HG03521 (cell line): ENCODE results near the gene SLC26A6.

Experiments
- ATAC-seq: cut with Tn5 transposase; IDR thresholded peaks from one replicate; pipeline ENCODE4 v1.9.1; 2021; ENCODE audit warnings: mild to moderate bottlenecking, moderate library complexity; ENCODE audit not compliant: unreplicated experiment

Gene SLC26A6

GRCh38 chr3:48600711-48601621 lies 34.3 kb downstream of the SLC26A6 start:
- ATAC-seq, result no peak

GRCh38 chr3:48599509-48600285 lies 35.6 kb downstream of the SLC26A6 start:
- no peak for ATAC-seq

GRCh38 chr3:48599077-48599501 lies 36.2 kb downstream of the SLC26A6 start:
- no peak for ATAC-seq

- ATAC-seq, result no peak
These were observed 36.8 kb downstream of the SLC26A6 start for GRCh38 chr3:48598323-48599076.

GRCh38 chr3:48597408-48597800 lies 37.9 kb downstream of the SLC26A6 start:
- ATAC-seq, result no peak

- no peak for ATAC-seq
These were observed 38.4 kb downstream of the SLC26A6 start for GRCh38 chr3:48596676-48597407.

GRCh38 chr3:48596157-48596556 lies 39.1 kb downstream of the SLC26A6 start:
- no peak for ATAC-seq

- no peak for ATAC-seq
These were observed 39.6 kb downstream of the SLC26A6 start for GRCh38 chr3:48595526-48596121.

- ATAC-seq, result no peak
These were observed 40.2 kb downstream of the SLC26A6 start, which contains the start of gene COL7A1 for GRCh38 chr3:48595075-48595525. Gene COL7A1 (minus strand): TSS chr3:48595329. CDS start chr3:48595159, 170 bp downstream.

- ATAC-seq, result no peak
These were observed 40.7 kb downstream of the SLC26A6 start for GRCh38 chr3:48594417-48595049.

GRCh38 chr3:48593337-48593736 lies 41.9 kb downstream of the SLC26A6 start:
- ATAC-seq, result no peak

GRCh38 chr3:48592519-48593087 lies 42.7 kb downstream of the SLC26A6 start:
- ATAC-seq, result no peak

GRCh38 chr3:48591886-48592518 lies 43.3 kb downstream of the SLC26A6 start:
- ATAC-seq, result no peak

GRCh38 chr3:48591436-48591835 lies 43.8 kb downstream of the SLC26A6 start:
- ATAC-seq, result no peak

- no peak for ATAC-seq
These were observed 47.0 kb downstream of the SLC26A6 start for GRCh38 chr3:48588230-48588629.

- ATAC-seq, result no peak
These were observed 47.6 kb downstream of the SLC26A6 start for GRCh38 chr3:48587686-48588085.

- ATAC-seq, result no peak
These were observed 49.9 kb downstream of the SLC26A6 start for GRCh38 chr3:48585411-48585810.

- ATAC-seq, result no peak
These were observed 50.4 kb downstream of the SLC26A6 start for GRCh38 chr3:48584836-48585235.
